IMR-90 (cell line): Measurements from ENCODE around the gene NPEPPS. TPM values are rescaled to one million over a fixed set of nuclear protein-coding genes. Genes with fewer than 3 reads are reported as not detected.

Source experiments
- ATAC-seq: fragments of 200-7000 bp; cut with Tn5 transposase; 2 replicates; pipeline ENCODE4 v1.9.1; 2020; ENCODE audit warnings: low read depth, mild to moderate bottlenecking, moderate library complexity
- BruUV-seq: library from RNA; stranded (reverse); fragments of 400-500 nt; replicated peaks from 2 replicates; lab custom pipeline; 2021; lab: Mats Ljungman, UMichigan
- CTCF ChIA-PET: fragments of 300-600 bp; formaldehyde crosslinking; extraction: SDS; loops from one replicate; lab custom pipeline; 2021; ENCODE audit warnings: antibody characterized with exemption; lab: Yijun Ruan, JAX
- POLR2A ChIA-PET: fragments of 300-600 bp; sonication (Branson Sonifier 250); formaldehyde crosslinking; loops from one replicate; lab custom pipeline; 2022; ENCODE audit warnings: antibody characterized with exemption; ENCODE audit not compliant: unreplicated experiment; lab: Charles Lee
- DNase-seq: peaks from one replicate; pipeline ENCODE4 v3.0.0; 2013
- H2AFZ ChIP-seq: replicated peaks from 2 replicates; pipeline ENCODE3; 2013; ENCODE audit warnings: low read length, mild to moderate bottlenecking; ENCODE audit not compliant: poor library complexity
- H2AK5ac ChIP-seq: 2 replicates; pipeline ENCODE4 v1.6.1; 2013; ENCODE audit warnings: low read depth, low read length, inconsistent platforms
- H2AK9ac ChIP-seq: replicated peaks from 2 replicates; pipeline ENCODE3; 2013; ENCODE audit warnings: mild to moderate bottlenecking, low read depth, low read length, moderate library complexity; ENCODE audit not compliant: poor library complexity
- H2BK120ac ChIP-seq: 2 replicates; pipeline ENCODE4 v1.6.1; 2013; ENCODE audit warnings: low read depth, low read length, inconsistent platforms
- H2BK15ac ChIP-seq: 3 replicates; pipeline ENCODE4 v1.6.1; 2013; ENCODE audit warnings: low read depth, low read length, inconsistent platforms
- H2BK20ac ChIP-seq: 2 replicates; pipeline ENCODE4 v1.6.1; 2013; ENCODE audit warnings: low read depth, mild to moderate bottlenecking, inconsistent platforms, low read length, moderate library complexity
- H2BK5ac ChIP-seq: 2 replicates; pipeline ENCODE4 v1.6.1; 2013; ENCODE audit warnings: mild to moderate bottlenecking, low read depth, low read length, inconsistent platforms; ENCODE audit not compliant: poor library complexity, severe bottlenecking
- H3K14ac ChIP-seq: replicated peaks from 2 replicates; pipeline ENCODE4 v1.6.1; 2013; ENCODE audit warnings: low read depth, low read length, inconsistent platforms
- H3K18ac ChIP-seq: 2 replicates; pipeline ENCODE4 v1.6.1; 2013; ENCODE audit warnings: low read depth, low read length, control low read depth
- H3K23ac ChIP-seq: 2 replicates; pipeline ENCODE4 v1.6.1; 2013; ENCODE audit warnings: low read depth, low read length, inconsistent platforms
- H3K27ac ChIP-seq: 2 replicates; pipeline ENCODE4 v1.5.1; 2013; ENCODE audit warnings: mild to moderate bottlenecking, control low read depth, low read length; ENCODE audit not compliant: insufficient read depth
- H3K27me3 ChIP-seq: 2 replicates; pipeline ENCODE4 v1.6.1; 2013; ENCODE audit warnings: low read length; ENCODE audit not compliant: control insufficient read depth, insufficient read depth
- H3K36me3 ChIP-seq: 2 replicates; pipeline ENCODE4 v1.6.1; 2013; ENCODE audit warnings: low read length, mixed read lengths; ENCODE audit not compliant: control insufficient read depth, insufficient read depth
- H3K4ac ChIP-seq: 2 replicates; pipeline ENCODE4 v1.6.1; 2013; ENCODE audit warnings: low read depth, low read length, inconsistent platforms
- H3K4me1 ChIP-seq: 2 replicates; pipeline ENCODE4 v1.6.1; 2013; ENCODE audit warnings: low read length, mixed read lengths; ENCODE audit not compliant: control insufficient read depth, insufficient read depth
- H3K4me2 ChIP-seq: 2 replicates; pipeline ENCODE4 v1.6.1; 2013; ENCODE audit warnings: low read depth, mild to moderate bottlenecking, control low read depth, low read length, moderate library complexity
- H3K4me3 ChIP-seq: 2 replicates; pipeline ENCODE4 v1.5.1; 2013; ENCODE audit warnings: low read depth, mild to moderate bottlenecking, control low read depth, low read length, moderate library complexity; ENCODE audit not compliant: insufficient read depth
- H3K56ac ChIP-seq: 2 replicates; pipeline ENCODE4 v1.6.1; 2013; ENCODE audit warnings: low read length, inconsistent platforms; ENCODE audit not compliant: insufficient read depth; ENCODE audit errors: extremely low read depth
- H3K79me1 ChIP-seq, 2 experiments: 2 replicates each; pipeline ENCODE4 v1.6.1; 2013; ENCODE audit warnings: low read length in 2 of 2, inconsistent platforms in 1 of 2, low read depth in 1 of 2
- H3K9ac ChIP-seq: 2 replicates; pipeline ENCODE4 v1.6.1; 2013; ENCODE audit warnings: low read depth, low read length, control low read depth
- H3K9me1 ChIP-seq: 2 replicates; pipeline ENCODE4 v1.6.1; 2013; ENCODE audit warnings: low read length, inconsistent platforms; ENCODE audit not compliant: insufficient read depth
- H3K9me3 ChIP-seq: 2 replicates; pipeline ENCODE4 v1.6.1; 2013; ENCODE audit warnings: low read length; ENCODE audit not compliant: control insufficient read depth, insufficient read depth
- H4K20me1 ChIP-seq: 2 replicates; pipeline ENCODE4 v1.6.1; 2013; ENCODE audit warnings: low read length, inconsistent platforms; ENCODE audit not compliant: insufficient read depth
- H4K5ac ChIP-seq: 2 replicates; pipeline ENCODE4 v1.6.1; 2013; ENCODE audit warnings: mild to moderate bottlenecking, low read depth, low read length, control low read depth
- H4K8ac ChIP-seq, 2 experiments: 2 replicates each; pipeline ENCODE4 v1.6.1; 2013; ENCODE audit warnings: low read depth in 2 of 2, low read length in 2 of 2, control low read depth in 1 of 2, inconsistent platforms in 1 of 2
- H4K91ac ChIP-seq: 2 replicates; pipeline ENCODE4 v1.6.1; 2013; ENCODE audit warnings: low read depth, low read length, inconsistent platforms; ENCODE audit not compliant: insufficient read depth
- BHLHE40 ChIP-seq: fragments of 150-350 bp; IDR thresholded peaks from 2 replicates; pipeline ENCODE4 v1.6.1; 2016; ENCODE audit warnings: mild to moderate bottlenecking, low read depth, low read length
- CHD1 ChIP-seq: IDR thresholded peaks from 2 replicates; pipeline ENCODE4 v1.6.1; 2012; ENCODE audit warnings: low read depth, low read length, improper control_type of control experiment
- NFE2L2 ChIP-seq: fragments of 150-350 bp; IDR thresholded peaks from 2 replicates; pipeline ENCODE4 v1.6.1; 2016; ENCODE audit warnings: low read depth, mild to moderate bottlenecking, low read length
- RAD21 ChIP-seq: IDR thresholded peaks from 2 replicates; pipeline ENCODE4 v1.6.1; 2012; ENCODE audit warnings: low read length, improper control_type of control experiment
- RFX5 ChIP-seq: IDR thresholded peaks from 2 replicates; pipeline ENCODE4 v1.8.0; 2012; ENCODE audit warnings: low read depth, mild to moderate bottlenecking, low read length, moderate library complexity
- WGBS, 2 experiments: methylation state at CpG; one replicate each; pipeline versions ENCODE4 v1.1.5 to v1.1.7; 2013; ENCODE audit warnings: missing lambda C conversion rate in 2 of 2; ENCODE audit not compliant: insufficient read length in 1 of 2; ENCODE audit errors: extremely low coverage in 2 of 2; 5-methylcytosine and 5-hydroxymethylcytosine counted together
- dilution Hi-C: fragments of 300-500 bp; cut with HindIII; formaldehyde crosslinking; loops from one replicate; pipeline ENCODE4 v1.14.3; 2018; ENCODE audit warnings: low sequenced_read_pairs; ENCODE audit not compliant: unreplicated experiment
- in situ Hi-C: fragments of 300-500 bp; cut with MboI; formaldehyde crosslinking; loops from 3 replicates; pipeline ENCODE4 v1.14.3; 2019; ENCODE audit warnings: low sequenced_read_pairs, inconsistent platforms, mixed read lengths
- intact Hi-C: fragments of 100-400 bp; cut with micrococcal nuclease; formaldehyde crosslinking; loops from 2 replicates; pipeline ENCODE4 v1.10.0; 2022
- polyA plus RNA-seq, 3 experiments: library from polyadenylated mRNA; depleted of rRNA; stranded (reverse); fragments of >200 nt; gene quantifications; 2 replicates each; pipeline ENCODE4 v1.2.3, GENCODE V29; 2012; ENCODE audit warnings: low replicate concordance in 1 of 3
- total RNA-seq: library from RNA; depleted of rRNA; stranded (reverse); fragments of >200 nt; gene quantifications from 2 replicates; pipeline ENCODE4 v1.2.3, GENCODE V29; 2012

The NPEPPS gene
- total and polyA plus RNA-seq, 2 of the 4 experiments (the other 2 are of a cell fraction): 54.1 to 64.6 TPM

- no peaks in the 10 kb centered on the region for H3K9me3 ChIP-seq
- no peak overlapping the region for H2AK9ac ChIP-seq
- no peak overlapping the region for H3K27ac ChIP-seq
- H3K9ac ChIP-seq: no peak overlapping the region
- H4K20me1 ChIP-seq: no peaks in the 10 kb centered on the region
- no peak overlapping the region for H3K14ac ChIP-seq
- no CpG with 5 or more reads among the region's 1 CpG for WGBS, 2 experiments
- no peak overlapping the region for H4K91ac ChIP-seq
- no peak overlapping the region for H2AFZ ChIP-seq
- H4K8ac ChIP-seq: no peak overlapping the region
- H3K18ac ChIP-seq: no peak overlapping the region
- no peak overlapping the region for H2BK5ac ChIP-seq
- CTCF ChIA-PET: interaction anchor here (0.7 to 1.6 kb wide), 2 partner anchors 18 to 84 kb away, joined by 4 read pairs; no protein-coding TSS in a partner anchor
- H3K4me2 ChIP-seq: no peak overlapping the region
- H2AK5ac ChIP-seq: no peak overlapping the region
- no peaks in the 10 kb centered on the region for H3K79me1 ChIP-seq
- in situ Hi-C loops: no loop called here
- H2BK15ac ChIP-seq: no peak overlapping the region
- POLR2A ChIA-PET: no interaction called here
- H3K56ac ChIP-seq: no peak overlapping the region
- DNase-seq (no peak), ATAC-seq (no peak)
- 0 out of 2 replicates have a peak, but pooled peaks cover 2% of the 10 kb centered on the region for H3K9me1 ChIP-seq
- dilution Hi-C loops: no loop called here
- no peak overlapping the region for H3K4ac ChIP-seq
- TF ChIP-seq RAD21 (no peak), NFE2L2 (no peak), RFX5 (no peak), CHD1 (no peak), BHLHE40 (no peak)
- no peaks in the 10 kb centered on the region for H3K27me3 ChIP-seq
- no peak overlapping the region for H3K4me3 ChIP-seq
- BruUV-seq: no TSS peak
- H3K36me3 ChIP-seq: no peaks in the 10 kb centered on the region
- intact Hi-C loops: no loop called here
- H2BK120ac ChIP-seq: no peak overlapping the region
- no peak overlapping the region for H4K5ac ChIP-seq
- no peaks in the 10 kb centered on the region for H3K4me1 ChIP-seq
- H2BK20ac ChIP-seq: no peak overlapping the region
- H3K23ac ChIP-seq: no peak overlapping the region
Measured at GRCh38 chr17:47633996-47634395, 103.1 kb downstream of the NPEPPS start.
